ENCODE data around the gene GREM2.

DNA sequence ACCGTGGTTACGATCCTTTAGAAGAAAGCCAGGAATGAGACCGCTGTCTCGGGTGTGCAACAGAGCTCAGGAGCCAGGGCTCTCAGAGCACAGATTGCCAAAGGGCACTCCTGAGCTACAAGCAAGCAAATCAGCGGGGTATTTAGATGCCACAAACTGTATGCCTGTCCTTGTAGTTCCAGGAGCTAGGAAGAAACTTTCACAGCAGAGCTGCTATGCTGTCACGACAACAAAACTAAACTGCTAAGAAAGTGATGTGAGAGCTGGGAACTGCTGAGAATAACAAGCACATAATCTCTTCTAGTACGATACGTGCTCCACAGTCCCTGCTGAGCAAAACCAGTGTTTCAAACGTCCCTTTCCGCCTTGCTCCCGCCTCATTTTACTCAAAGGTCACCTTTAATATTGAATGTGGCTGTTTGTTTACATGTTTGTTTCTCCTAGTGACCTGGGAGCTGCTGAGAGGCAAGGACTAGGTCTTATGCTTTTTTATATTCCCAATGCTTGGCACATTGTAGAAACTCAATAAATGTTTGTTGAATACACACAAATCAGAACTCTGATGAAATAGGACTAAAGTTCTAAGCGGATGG lies 14.7 kb downstream of the GREM2 start:
- TF ChIP-seq, protein P1, sequence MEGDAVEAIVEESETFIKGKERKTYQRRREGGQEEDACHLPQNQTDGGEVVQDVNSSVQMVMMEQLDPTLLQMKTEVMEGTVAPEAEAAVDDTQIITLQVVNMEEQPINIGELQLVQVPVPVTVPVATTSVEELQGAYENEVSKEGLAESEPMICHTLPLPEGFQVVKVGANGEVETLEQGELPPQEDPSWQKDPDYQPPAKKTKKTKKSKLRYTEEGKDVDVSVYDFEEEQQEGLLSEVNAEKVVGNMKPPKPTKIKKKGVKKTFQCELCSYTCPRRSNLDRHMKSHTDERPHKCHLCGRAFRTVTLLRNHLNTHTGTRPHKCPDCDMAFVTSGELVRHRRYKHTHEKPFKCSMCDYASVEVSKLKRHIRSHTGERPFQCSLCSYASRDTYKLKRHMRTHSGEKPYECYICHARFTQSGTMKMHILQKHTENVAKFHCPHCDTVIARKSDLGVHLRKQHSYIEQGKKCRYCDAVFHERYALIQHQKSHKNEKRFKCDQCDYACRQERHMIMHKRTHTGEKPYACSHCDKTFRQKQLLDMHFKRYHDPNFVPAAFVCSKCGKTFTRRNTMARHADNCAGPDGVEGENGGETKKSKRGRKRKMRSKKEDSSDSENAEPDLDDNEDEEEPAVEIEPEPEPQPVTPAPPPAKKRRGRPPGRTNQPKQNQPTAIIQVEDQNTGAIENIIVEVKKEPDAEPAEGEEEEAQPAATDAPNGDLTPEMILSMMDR (IDR thresholded peaks at IDR 0.05), result no peak
- no peak for TF ChIP-seq EZH2 (IDR thresholded peaks at IDR 0.05; ENCODE audit: borderline replicate concordance, insufficient read depth, low read depth, low read length, poor library complexity, severe bottlenecking)
